ENCODE data around the gene HSD17B13.

The HSD17B13 gene

DNA sequence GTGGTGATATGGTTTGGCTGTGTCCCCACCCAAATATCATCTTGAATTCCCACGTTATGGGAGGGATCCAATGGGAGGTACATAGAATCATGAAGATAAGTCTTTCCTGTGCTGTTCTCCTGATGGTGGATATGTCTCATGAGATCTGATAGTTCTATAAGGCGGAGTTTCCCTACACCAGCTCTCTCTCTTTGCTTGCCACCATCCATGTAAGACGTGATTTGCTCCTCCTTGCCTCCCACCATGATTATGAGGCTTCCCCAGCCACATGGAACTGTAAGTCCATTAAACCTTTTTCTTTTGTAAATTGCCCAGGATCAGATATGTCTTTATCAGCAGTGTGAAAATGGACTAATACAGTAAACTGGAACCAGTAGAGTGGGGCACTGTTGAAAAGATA, 39.5 kb downstream of the HSD17B13 start:
- TF ChIP-seq CTCF (IDR thresholded peaks at IDR 0.05; ENCODE audit: borderline replicate concordance, extremely low read depth, low read length, poor library complexity, severe bottlenecking) (no peak), EZH2 (IDR thresholded peaks at IDR 0.05; ENCODE audit: borderline replicate concordance, low read depth, low read length, severe bottlenecking) (no peak)

DNA sequence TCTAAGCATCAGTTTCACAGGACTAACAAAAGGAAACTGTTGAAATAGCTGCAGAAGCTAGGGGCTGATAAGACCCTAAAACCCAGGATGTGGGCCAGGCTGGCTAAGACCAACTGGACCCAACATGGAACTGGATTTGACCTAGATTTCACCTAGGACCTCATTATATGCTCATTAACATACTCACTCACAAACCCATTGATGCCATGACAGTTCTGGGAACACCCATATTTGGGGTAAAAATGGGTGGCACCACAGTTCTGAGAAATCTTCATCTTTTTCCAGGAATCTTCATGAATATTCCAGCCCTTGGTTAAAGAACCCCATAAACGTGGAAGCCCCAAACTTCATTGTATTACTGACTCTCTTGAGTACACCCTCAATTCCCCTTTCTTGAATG, 41.1 kb downstream of the HSD17B13 start:
- Histone ChIP-seq H3K4me1 (ENCODE audit: insufficient read depth, low read length) (no peaks in the 10 kb centered on the region), H3K4me2 (ENCODE audit: insufficient read depth, low read length) (no peak overlapping the region), H4K20me1 (ENCODE audit: insufficient read depth, low read length) (no peaks in the 10 kb centered on the region), H3K36me3 (ENCODE audit: insufficient read depth, low read length) (no peaks in the 10 kb centered on the region), H3K4me3 (ENCODE audit: low read depth in 1 of 2, low read length in 2 of 2) (no peak overlapping the region), H2AFZ (ENCODE audit: low read depth, low read length) (no peak overlapping the region), H3K9me3 (ENCODE audit: insufficient read depth, low read length, severe bottlenecking) (peaks cover 13% of the 10 kb centered on the region), H3K27me3 (ENCODE audit: insufficient read depth, low read length, poor library complexity) (no peaks in the 10 kb centered on the region), H3K27ac (ENCODE audit: low read length) (no peak overlapping the region), H3K79me2 (ENCODE audit: insufficient read depth, low read length) (no peaks in the 10 kb centered on the region), H3K9ac (ENCODE audit: low read depth, low read length) (no peak overlapping the region)
- no peak for DNase-seq
- ATAC-seq (ENCODE audit: insufficient read depth, low read depth): no peak
- TF ChIP-seq CTCF (IDR thresholded peaks at IDR 0.05; ENCODE audit: borderline replicate concordance, extremely low read depth, low read length, poor library complexity, severe bottlenecking) (no peak), EZH2 (IDR thresholded peaks at IDR 0.05; ENCODE audit: borderline replicate concordance, low read depth, low read length, severe bottlenecking) (no peak)

More for the DNA sequence above, 39.5 kb downstream of the HSD17B13 start:
- no peaks in the 10 kb centered on the region for H3K36me3 ChIP-seq (ENCODE audit: insufficient read depth, low read length)
- no peaks in the 10 kb centered on the region for H3K27me3 ChIP-seq (ENCODE audit: insufficient read depth, low read length, poor library complexity)
- no peaks in the 10 kb centered on the region for H3K79me2 ChIP-seq (ENCODE audit: insufficient read depth, low read length)
- DNase-seq (no peak), ATAC-seq (ENCODE audit: insufficient read depth, low read depth) (no peak)
- H3K27ac ChIP-seq (ENCODE audit: low read length): no peak overlapping the region
- H3K4me1 ChIP-seq (ENCODE audit: insufficient read depth, low read length): no peaks in the 10 kb centered on the region
- no peak overlapping the region for H3K9ac ChIP-seq (ENCODE audit: low read depth, low read length)
- no peaks in the 10 kb centered on the region for H4K20me1 ChIP-seq (ENCODE audit: insufficient read depth, low read length)
- no peak overlapping the region for H3K4me3 ChIP-seq (ENCODE audit: low read depth in 1 of 2, low read length in 2 of 2)
- peaks cover 19% of the 10 kb centered on the region for H3K9me3 ChIP-seq (ENCODE audit: insufficient read depth, low read length, severe bottlenecking)
- no peak overlapping the region for H2AFZ ChIP-seq (ENCODE audit: low read depth, low read length)
- no peak overlapping the region for H3K4me2 ChIP-seq (ENCODE audit: insufficient read depth, low read length)

- Histone ChIP-seq H3K4me2 (ENCODE audit: insufficient read depth, low read length) (no peak overlapping the region), H3K4me3 (ENCODE audit: low read depth in 1 of 2, low read length in 2 of 2) (no peak overlapping the region), H3K36me3 (ENCODE audit: insufficient read depth, low read length) (no peaks in the 10 kb centered on the region), H3K4me1 (ENCODE audit: insufficient read depth, low read length) (no peaks in the 10 kb centered on the region), H2AFZ (ENCODE audit: low read depth, low read length) (0 out of 2 replicates have a peak overlapping the region, but pooled peaks have one; percentile 36), H3K27ac (ENCODE audit: low read length) (no peak overlapping the region), H3K9me3 (ENCODE audit: insufficient read depth, low read length, severe bottlenecking) (no peaks in the 10 kb centered on the region), H3K9ac (ENCODE audit: low read depth, low read length) (no peak overlapping the region), H4K20me1 (ENCODE audit: insufficient read depth, low read length) (no peaks in the 10 kb centered on the region), H3K79me2 (ENCODE audit: insufficient read depth, low read length) (no peaks in the 10 kb centered on the region), H3K27me3 (ENCODE audit: insufficient read depth, low read length, poor library complexity) (no peaks in the 10 kb centered on the region)
- DNase-seq (no peak), ATAC-seq (ENCODE audit: insufficient read depth, low read depth) (no peak)
- TF ChIP-seq CTCF (IDR thresholded peaks at IDR 0.05; ENCODE audit: borderline replicate concordance, extremely low read depth, low read length, poor library complexity, severe bottlenecking): no peak
- TF ChIP-seq EZH2 (IDR thresholded peaks at IDR 0.05; ENCODE audit: borderline replicate concordance, low read depth, low read length, severe bottlenecking): no peak
Measured at GRCh38 chr4:87278335-87278794, 44.3 kb downstream of the HSD17B13 start.

- no peak for ATAC-seq (ENCODE audit: insufficient read depth, low read depth)
- no peak for TF ChIP-seq EZH2 (IDR thresholded peaks at IDR 0.05; ENCODE audit: borderline replicate concordance, low read depth, low read length, severe bottlenecking)
- no peak for TF ChIP-seq CTCF (IDR thresholded peaks at IDR 0.05; ENCODE audit: borderline replicate concordance, extremely low read depth, low read length, poor library complexity, severe bottlenecking)
- H3K36me3 ChIP-seq (ENCODE audit: insufficient read depth, low read length): no peaks in the 10 kb centered on the region
- no peak for DNase-seq
- no peaks in the 10 kb centered on the region for H3K4me1 ChIP-seq (ENCODE audit: insufficient read depth, low read length)
- H3K79me2 ChIP-seq (ENCODE audit: insufficient read depth, low read length): no peaks in the 10 kb centered on the region
- no peak overlapping the region for H3K4me2 ChIP-seq (ENCODE audit: insufficient read depth, low read length)
- H3K27me3 ChIP-seq (ENCODE audit: insufficient read depth, low read length, poor library complexity): peaks cover 10% of the 10 kb centered on the region
- H4K20me1 ChIP-seq (ENCODE audit: insufficient read depth, low read length): no peaks in the 10 kb centered on the region
- H2AFZ ChIP-seq (ENCODE audit: low read depth, low read length): no peak overlapping the region
- H3K9me3 ChIP-seq (ENCODE audit: insufficient read depth, low read length, severe bottlenecking): no peaks in the 10 kb centered on the region
- H3K9ac ChIP-seq (ENCODE audit: low read depth, low read length): no peak overlapping the region
- no peak overlapping the region for H3K4me3 ChIP-seq (ENCODE audit: low read depth in 1 of 2, low read length in 2 of 2)
- H3K27ac ChIP-seq (ENCODE audit: low read length): no peak overlapping the region
Measured at GRCh38 chr4:87275311-87275710, 47.4 kb downstream of the HSD17B13 start.
